Measurements from ENCODE around the gene SERHL2. TPM values are rescaled to one million over a fixed set of nuclear protein-coding genes. Genes with fewer than 3 reads are reported as not detected.
"Not testable (repeated sequence)": the region's sequence is repeated elsewhere in the genome, so short reads cannot be mapped to it uniquely, and the experiment has no call there.

The SERHL2 gene
- total RNA-seq, 5 donors from 2014 or later (not counting 1 experiment from before 2014, with no cell fraction given): 0.70 to 1.6 (median 1.0) TPM

DNA sequence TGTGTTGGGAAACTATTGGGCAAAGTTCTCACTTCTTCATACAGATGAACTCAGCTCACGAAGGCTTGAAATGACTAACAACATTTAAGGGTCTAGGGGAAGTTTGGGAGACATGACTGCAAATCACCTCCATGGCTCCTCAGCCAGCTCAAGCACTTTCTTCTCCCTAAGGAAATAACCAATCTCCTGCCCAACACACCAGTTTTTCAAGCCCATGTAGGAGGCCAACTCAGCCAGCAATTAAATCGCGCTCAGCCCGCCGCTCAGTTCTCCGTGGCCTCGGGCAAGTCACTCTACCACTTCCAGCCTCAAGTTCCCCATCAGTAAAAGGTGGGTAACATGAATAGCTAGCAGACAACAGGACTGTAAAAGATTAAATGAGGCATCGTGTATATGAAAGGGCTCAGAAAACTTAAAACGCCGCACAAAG is 60.1 kb downstream of the SERHL2 start:
- WGBS (ENCODE audit: insufficient coverage): 8% methylated on average over 5 of the region's 10 CpGs

DNA sequence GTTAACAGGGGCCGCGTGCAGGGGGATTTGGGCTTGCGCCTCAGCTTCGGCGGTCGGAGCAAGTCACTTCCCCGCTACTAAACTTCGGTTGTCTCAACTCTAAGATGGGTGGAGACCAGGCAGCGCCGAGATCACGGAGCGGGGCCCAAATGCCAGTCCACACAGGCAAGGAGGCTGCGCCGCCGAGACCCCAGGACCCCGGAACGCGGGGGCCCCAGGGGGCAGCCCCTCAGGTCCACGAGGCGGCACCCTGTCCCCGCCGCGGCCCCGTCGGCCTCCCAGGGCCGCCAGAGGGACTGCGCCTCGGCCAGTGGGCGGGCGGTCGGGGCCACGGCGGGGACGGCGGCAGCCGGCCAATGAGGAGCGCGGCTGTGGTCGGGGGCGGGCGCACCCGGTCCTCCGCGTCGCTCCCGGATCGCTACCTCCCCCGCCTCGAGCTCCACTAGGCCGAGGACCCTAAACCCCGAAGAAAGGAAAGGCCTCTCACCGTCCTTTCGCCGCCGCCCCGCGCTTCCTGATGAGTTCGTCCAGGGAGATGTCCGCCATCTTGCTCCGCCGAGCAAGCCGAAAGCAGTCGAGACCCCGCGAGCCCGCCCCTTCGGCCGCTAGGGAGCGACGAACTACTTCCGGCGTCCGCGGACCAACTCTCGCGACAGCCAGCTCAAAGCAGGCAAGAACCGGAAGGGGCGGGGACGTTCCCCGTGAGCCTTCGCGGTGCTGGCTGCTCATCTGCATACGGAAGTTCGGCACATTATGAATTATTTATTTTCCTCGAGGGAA is 60.7 kb downstream of the SERHL2 start, which contains the start of gene POLDIP3:
Gene POLDIP3 (minus strand): TSS at position 572 of the 780 bp plus-strand sequence. CDS start 26 bp downstream, at position 546.
- peaks cover 23 to 55% of the 10 kb centered on the region in 2 experiments for H3K4me1 ChIP-seq (ENCODE audit: control insufficient read depth in 1 of 2, extremely low read depth in 1 of 2, insufficient read depth in 2 of 2, low read length in 2 of 2)
- H3K4me1 Mint-ChIP-seq: peaks cover 53 to 61% (median 58%) of the 10 kb centered on the region in 3 donors

More for the DNA sequence above, 60.1 kb downstream of the SERHL2 start:
- ChIA-PET CTCF (interaction anchor here in 1 of 2 donors (1.2 kb wide), 1 partner anchor 947 kb away, joined by 3 read pairs; no protein-coding TSS in a partner anchor), POLR2A (interaction anchor here in 1 of 2 donors (0.8 to 1.8 kb wide), 3 partner anchors 32 to 170 kb away, joined by 3 to 13 read pairs (median 4); no protein-coding TSS in a partner anchor)
- H3K36me3 ChIP-seq (ENCODE audit: control insufficient read depth in 2 of 2, extremely low read depth in 1 of 2, insufficient read depth in 1 of 2, low read length in 1 of 2): peaks cover 0 to 18% of the 10 kb centered on the region in 2 donors
- Mint-ChIP-seq H3K36me3 (peaks cover 15% of the 10 kb centered on the region), H3K27me3 (no peaks in the 10 kb centered on the region), H3K27ac (peak overlapping the region; percentile 93 to 94), H3K4me1 (peaks cover 59 to 68% (median 62%) of the 10 kb centered on the region in 3 donors), H3K4me3 (peak overlapping the region; percentile 85 to 93 (median 90)), H3K9me3 (no peaks in the 10 kb centered on the region)
- H3K9me3 ChIP-seq: no peaks in the 10 kb centered on the region
- ATAC-seq (replicated peaks in 1 of 4): peak in 3 of 4 experiments; percentile 1 to 3 (median 3)
- H3K4me1 ChIP-seq (ENCODE audit: control insufficient read depth in 1 of 2, extremely low read depth in 1 of 2, insufficient read depth in 2 of 2, low read length in 2 of 2): peaks cover 26 to 61% of the 10 kb centered on the region in 2 experiments
- H3K27ac ChIP-seq (ENCODE audit: low read length): peak overlapping the region; percentile 91
- DNase-seq: peak in 2 of 35 experiments; percentile 4
- peak overlapping the region; percentile 62 to 78 for H3K4me3 ChIP-seq (ENCODE audit: control insufficient read depth in 1 of 2, extremely low read depth in 1 of 2, low read length in 1 of 2)
- H3K27me3 ChIP-seq (replicated peaks in 1 of 2; ENCODE audit: control insufficient read depth in 2 of 2, extremely low read depth in 1 of 2, insufficient read depth in 2 of 2, low read length in 1 of 2): no peaks in the 10 kb centered on the region

DNA sequence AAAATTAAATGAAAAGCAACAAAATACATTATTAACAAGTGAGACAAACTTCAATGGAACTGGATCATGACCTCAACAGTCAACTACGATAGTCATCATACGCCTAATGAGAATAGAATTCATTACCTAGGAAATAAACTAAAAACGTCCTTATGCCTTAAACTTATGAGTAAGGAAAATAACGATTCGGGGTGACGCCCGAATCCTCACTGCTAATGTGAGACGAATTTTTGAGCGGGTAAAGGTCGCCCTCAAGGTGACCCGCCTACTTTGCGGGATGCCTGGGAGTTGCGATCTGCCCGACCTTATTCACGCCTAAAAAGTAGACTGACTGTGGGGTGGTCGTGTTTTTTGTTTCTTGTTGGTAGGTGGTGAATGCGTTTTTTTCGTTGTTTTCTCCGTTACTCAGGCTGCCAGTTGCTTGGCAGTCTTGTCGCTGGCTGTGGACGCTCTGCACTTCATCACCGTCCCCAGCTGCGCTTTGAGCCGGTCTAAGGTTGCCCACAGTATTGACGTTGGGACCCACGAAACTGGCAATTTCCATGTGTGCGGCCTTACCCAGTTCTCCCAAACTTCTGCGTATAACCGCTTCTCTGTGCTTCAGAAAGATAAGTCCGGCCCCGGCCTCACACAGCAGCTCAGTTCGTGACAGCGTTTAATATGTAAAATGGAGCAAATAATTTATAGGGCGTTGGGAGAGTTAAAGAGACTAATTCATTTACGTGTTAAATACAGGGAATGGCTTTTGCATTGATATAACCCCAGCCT is 61.5 kb downstream of the SERHL2 start:
- Mint-ChIP-seq H3K4me3 (peak overlapping the region; percentile 93 to 94 (median 93)), H3K27ac (peak overlapping the region; percentile 100), H3K9me3 (no peaks in the 10 kb centered on the region), H3K27me3 (no peaks in the 10 kb centered on the region), H3K36me3 (peaks cover 13% of the 10 kb centered on the region), H3K4me1 (peaks cover 47 to 54% (median 50%) of the 10 kb centered on the region in 3 donors)
- WGBS (ENCODE audit: insufficient coverage): under 1% methylated on average over 26 of the region's 35 CpGs
- ChIA-PET POLR2A (interaction anchor here (0.6 to 1.8 kb wide), 10 partner anchors 24 to 525 kb away, joined by 3 to 13 read pairs (median 3); partner anchors contain the start of gene CYB5R3 (in 1 of the 2)), CTCF (interaction anchor here in 1 of 2 donors (0.8 to 1.2 kb wide), 2 partner anchors 34 to 948 kb away, joined by 3 to 4 read pairs; partner anchors contain the start of gene CYB5R3)
- peak; percentile 58 to 75 (median 60) for ATAC-seq (replicated peaks in 1 of 4)
- Histone ChIP-seq H3K36me3 (ENCODE audit: control insufficient read depth in 2 of 2, extremely low read depth in 1 of 2, insufficient read depth in 1 of 2, low read length in 1 of 2) (peaks cover 0 to 19% of the 10 kb centered on the region in 2 donors), H3K4me1 (ENCODE audit: control insufficient read depth in 1 of 2, extremely low read depth in 1 of 2, insufficient read depth in 2 of 2, low read length in 2 of 2) (peaks cover 19 to 47% of the 10 kb centered on the region in 2 experiments), H3K27me3 (replicated peaks in 1 of 2; ENCODE audit: control insufficient read depth in 2 of 2, extremely low read depth in 1 of 2, insufficient read depth in 2 of 2, low read length in 1 of 2) (no peaks in the 10 kb centered on the region), H3K27ac (ENCODE audit: low read length) (peak overlapping the region; percentile 91), H3K9me3 (no peaks in the 10 kb centered on the region), H3K4me3 (ENCODE audit: control insufficient read depth in 1 of 2, extremely low read depth in 1 of 2, low read length in 1 of 2) (peak overlapping the region; percentile 35 to 62)
- peak; percentile 61 to 92 (median 86) for DNase-seq

More for the DNA sequence above, 60.7 kb downstream of the SERHL2 start, which contains the start of gene POLDIP3:
- DNase-seq (peak; percentile 95 to 99 (median 98)), ATAC-seq (replicated peaks in 1 of 4) (peak; percentile 73 to 82 (median 80))
- Histone ChIP-seq H3K27ac (ENCODE audit: low read length) (peak within 1 kb of the TSS; percentile 91), H3K36me3 (ENCODE audit: control insufficient read depth in 2 of 2, extremely low read depth in 1 of 2, insufficient read depth in 1 of 2, low read length in 1 of 2) (peaks cover 0 to 19% of the 10 kb centered on the region in 2 donors), H3K27me3 (replicated peaks in 1 of 2; ENCODE audit: control insufficient read depth in 2 of 2, extremely low read depth in 1 of 2, insufficient read depth in 2 of 2, low read length in 1 of 2) (no peaks in the 10 kb centered on the region), H3K4me3 (ENCODE audit: control insufficient read depth in 1 of 2, extremely low read depth in 1 of 2, low read length in 1 of 2) (peak within 1 kb of the TSS; percentile 62 to 78), H3K9me3 (no peaks in the 10 kb centered on the region)
- Mint-ChIP-seq H3K36me3 (peaks cover 15% of the 10 kb centered on the region), H3K27ac (peak within 1 kb of the TSS; percentile 100), H3K27me3 (no peaks in the 10 kb centered on the region), H3K9me3 (no peaks in the 10 kb centered on the region), H3K4me3 (peak within 1 kb of the TSS; percentile 93 to 94 (median 93))
- CTCF ChIA-PET: interaction anchor here in 1 of 2 donors (1.2 kb wide), 1 partner anchor 948 kb away, joined by 3 read pairs; no protein-coding TSS in a partner anchor
- POLR2A ChIA-PET: interaction anchor here in 1 of 2 donors (0.5 to 1.8 kb wide), 9 partner anchors 23 to 668 kb away, joined by 3 to 13 read pairs (median 3); partner anchors contain the start of gene CYB5R3
- under 1% methylated on average over 77 of the region's 85 CpGs for WGBS (ENCODE audit: insufficient coverage)

DNA sequence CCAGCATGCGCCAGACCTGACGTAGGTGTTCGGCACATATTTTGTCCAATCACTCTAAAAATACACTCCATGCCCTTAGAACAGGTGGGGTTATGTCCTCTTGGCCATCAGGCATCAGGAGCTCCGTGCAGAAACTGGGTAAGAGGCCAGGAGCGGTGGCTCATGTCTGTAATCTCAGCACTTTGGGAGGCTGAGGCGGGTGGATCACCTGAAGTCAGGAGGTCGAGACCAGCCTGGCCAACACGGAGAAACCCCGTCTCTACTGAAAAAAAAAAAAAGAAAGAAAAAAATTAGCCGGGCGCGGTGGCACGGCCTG is 62.1 kb downstream of the SERHL2 start:
- peak in 1 of 35 experiments; percentile 19 for DNase-seq
- H3K27ac Mint-ChIP-seq: peak overlapping the region; percentile 100
- H3K4me3 ChIP-seq (ENCODE audit: control insufficient read depth in 1 of 2, extremely low read depth in 1 of 2, low read length in 1 of 2): peak overlapping the region; percentile 2 to 62
- not testable (repeated sequence) for H3K9me3 ChIP-seq; H3K27me3 ChIP-seq (replicated peaks in 1 of 2; ENCODE audit: control insufficient read depth in 2 of 2, extremely low read depth in 1 of 2, insufficient read depth in 2 of 2, low read length in 1 of 2); H3K27me3 Mint-ChIP-seq; H3K9me3 Mint-ChIP-seq; ATAC-seq (replicated peaks in 1 of 4)
- peaks cover 11% of the 10 kb centered on the region for H3K36me3 Mint-ChIP-seq
- peaks cover 0 to 17% of the 10 kb centered on the region in 2 donors for H3K36me3 ChIP-seq (ENCODE audit: control insufficient read depth in 2 of 2, extremely low read depth in 1 of 2, insufficient read depth in 1 of 2, low read length in 1 of 2)
- H3K4me1 ChIP-seq (ENCODE audit: control insufficient read depth in 1 of 2, extremely low read depth in 1 of 2, insufficient read depth in 2 of 2, low read length in 2 of 2): peaks cover 19 to 42% of the 10 kb centered on the region in 2 experiments
- peak overlapping the region; percentile 91 for H3K27ac ChIP-seq (ENCODE audit: low read length)
- 14% methylated on average over 2 of the region's 13 CpGs for WGBS (ENCODE audit: insufficient coverage)
- peak overlapping the region; percentile 93 to 94 (median 93) for H3K4me3 Mint-ChIP-seq
- POLR2A ChIA-PET: interaction anchor here (0.6 to 0.9 kb wide), 3 partner anchors 31 to 391 kb away, joined by 3 to 5 read pairs (median 3); no protein-coding TSS in a partner anchor
- H3K4me1 Mint-ChIP-seq: peaks cover 41 to 48% (median 45%) of the 10 kb centered on the region in 3 donors
- CTCF ChIA-PET: interaction anchor here in 1 of 2 donors (0.8 kb wide), 1 partner anchor 34 kb away, joined by 4 read pairs; the partner anchor contains the start of gene CYB5R3

DNA sequence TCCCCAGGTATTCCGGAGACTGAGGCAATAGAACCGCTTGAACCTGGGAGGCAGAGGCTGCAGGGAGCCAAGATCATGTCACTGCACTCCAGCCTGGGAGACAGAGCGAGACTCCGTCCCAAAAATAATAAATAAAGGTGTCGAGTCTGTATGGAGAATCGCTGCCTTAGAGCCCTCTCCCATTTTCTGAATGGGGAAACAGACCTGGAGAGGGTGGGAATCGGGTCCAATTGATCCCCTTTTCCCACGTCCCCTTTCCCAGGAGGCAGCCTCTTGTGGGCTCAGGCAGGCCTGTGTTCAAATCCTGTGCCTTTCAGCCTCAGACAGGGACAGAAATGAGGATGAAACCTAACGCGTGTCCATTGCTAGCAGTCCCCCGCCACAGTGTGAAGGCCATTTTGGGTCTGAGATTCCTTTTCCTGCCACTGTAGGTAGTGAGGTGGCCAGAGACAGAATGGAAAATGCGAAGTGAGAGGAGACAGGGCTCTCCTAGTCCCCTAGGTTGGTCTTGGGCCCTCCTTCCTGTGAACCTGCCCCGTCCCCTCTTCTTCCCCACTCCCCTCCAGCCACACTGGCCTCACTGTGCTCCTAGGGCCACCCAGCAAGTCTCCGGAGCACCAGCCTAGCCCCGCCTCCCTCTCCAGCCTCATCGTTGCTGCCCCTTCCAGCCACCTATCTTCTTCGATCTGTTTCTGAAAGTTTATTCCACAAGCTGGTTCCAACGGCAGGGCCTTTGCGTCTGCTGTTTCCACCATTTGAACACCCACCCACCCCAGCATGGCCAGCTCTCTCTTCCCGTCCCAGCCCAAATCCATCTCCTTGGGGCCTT is 63.6 kb downstream of the SERHL2 start:
- peaks cover 31 to 41% (median 38%) of the 10 kb centered on the region in 3 donors for H3K4me1 Mint-ChIP-seq
- ChIA-PET POLR2A (no interaction called here), CTCF (no interaction called here)
- Histone ChIP-seq H3K27me3 (replicated peaks in 1 of 2; ENCODE audit: control insufficient read depth in 2 of 2, extremely low read depth in 1 of 2, insufficient read depth in 2 of 2, low read length in 1 of 2) (no peaks in the 10 kb centered on the region), H3K9me3 (no peaks in the 10 kb centered on the region), H3K36me3 (ENCODE audit: control insufficient read depth in 2 of 2, extremely low read depth in 1 of 2, insufficient read depth in 1 of 2, low read length in 1 of 2) (peaks cover 2 to 8% of the 10 kb centered on the region in 2 donors), H3K4me3 (ENCODE audit: control insufficient read depth in 1 of 2, extremely low read depth in 1 of 2, low read length in 1 of 2) (no peak overlapping the region), H3K27ac (ENCODE audit: low read length) (peak overlapping the region; percentile 34), H3K4me1 (ENCODE audit: control insufficient read depth in 1 of 2, extremely low read depth in 1 of 2, insufficient read depth in 2 of 2, low read length in 2 of 2) (peaks cover 13 to 31% of the 10 kb centered on the region in 2 experiments)
- WGBS (ENCODE audit: insufficient coverage): 89% methylated on average over 13 of the region's 20 CpGs
- DNase-seq (no peak), ATAC-seq (replicated peaks in 1 of 4) (no peak)
- H3K36me3 Mint-ChIP-seq: peaks cover 7% of the 10 kb centered on the region
- H3K4me3 Mint-ChIP-seq: no peak overlapping the region
- no peaks in the 10 kb centered on the region for H3K27me3 Mint-ChIP-seq
- H3K27ac Mint-ChIP-seq: peak overlapping the region in 1 of 2 donors; percentile 65
- H3K9me3 Mint-ChIP-seq: no peaks in the 10 kb centered on the region
